ENCODE results near the gene RBPMS2.
A peak's percentile ranks its signal among the peaks of the same experiment; 100 is the strongest.
"Not testable (repeated sequence)": the region's sequence is repeated elsewhere in the genome, so short reads cannot be mapped to it uniquely, and the experiment has no call there.

RBPMS2 gene

DNA sequence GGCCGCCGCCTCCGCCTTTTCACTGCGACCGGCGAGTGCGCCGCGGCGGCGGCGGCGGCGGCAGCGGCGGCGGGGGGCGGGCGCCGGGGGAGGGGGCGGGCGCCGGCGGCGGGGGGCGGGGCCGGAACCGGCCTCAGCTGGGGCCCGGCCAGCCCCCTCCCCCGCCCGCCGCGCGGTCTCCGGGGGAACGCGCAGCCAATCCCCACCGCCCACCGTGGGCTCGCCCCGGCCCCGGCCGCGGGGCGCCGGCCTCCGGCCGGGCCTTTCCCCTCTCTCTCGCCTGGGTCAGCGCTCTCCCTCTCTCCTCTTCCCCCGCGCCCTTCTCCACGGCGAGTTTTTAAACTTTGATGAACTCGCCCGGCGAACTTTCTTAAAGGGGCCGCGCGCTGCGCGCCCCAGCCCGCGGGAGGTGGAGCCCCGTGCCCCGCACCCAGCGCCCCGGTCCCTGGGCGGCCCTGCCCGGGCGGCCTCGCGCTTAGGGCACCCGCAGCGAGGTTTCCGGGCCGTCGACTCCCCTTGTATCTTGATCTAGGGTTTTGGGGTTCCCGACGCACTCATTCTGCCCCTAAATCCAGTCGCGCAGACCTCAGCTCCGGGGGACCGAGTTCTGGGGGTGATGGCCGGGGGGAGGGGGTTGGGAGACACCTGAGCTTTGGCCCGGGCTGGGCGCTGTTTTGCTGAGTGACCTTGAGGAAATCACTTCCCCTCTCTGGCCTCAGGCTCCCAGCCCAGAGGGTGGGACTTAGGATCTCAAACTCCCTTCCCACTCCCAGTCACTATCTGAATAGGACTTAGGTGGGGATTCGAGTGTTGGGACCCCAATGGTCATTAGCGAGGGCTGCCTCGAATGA lies at the start of gene RBPMS2:
Gene RBPMS2, minus strand, starts transcription at position 39 of the 851 bp plus-strand sequence. CDS start 270 bp downstream, outside the sequence.
- no peak for TF ChIP-seq ZFX (IDR thresholded peaks at IDR 0.05; ENCODE audit: borderline replicate concordance)
- TF ChIP-seq, protein P1, sequence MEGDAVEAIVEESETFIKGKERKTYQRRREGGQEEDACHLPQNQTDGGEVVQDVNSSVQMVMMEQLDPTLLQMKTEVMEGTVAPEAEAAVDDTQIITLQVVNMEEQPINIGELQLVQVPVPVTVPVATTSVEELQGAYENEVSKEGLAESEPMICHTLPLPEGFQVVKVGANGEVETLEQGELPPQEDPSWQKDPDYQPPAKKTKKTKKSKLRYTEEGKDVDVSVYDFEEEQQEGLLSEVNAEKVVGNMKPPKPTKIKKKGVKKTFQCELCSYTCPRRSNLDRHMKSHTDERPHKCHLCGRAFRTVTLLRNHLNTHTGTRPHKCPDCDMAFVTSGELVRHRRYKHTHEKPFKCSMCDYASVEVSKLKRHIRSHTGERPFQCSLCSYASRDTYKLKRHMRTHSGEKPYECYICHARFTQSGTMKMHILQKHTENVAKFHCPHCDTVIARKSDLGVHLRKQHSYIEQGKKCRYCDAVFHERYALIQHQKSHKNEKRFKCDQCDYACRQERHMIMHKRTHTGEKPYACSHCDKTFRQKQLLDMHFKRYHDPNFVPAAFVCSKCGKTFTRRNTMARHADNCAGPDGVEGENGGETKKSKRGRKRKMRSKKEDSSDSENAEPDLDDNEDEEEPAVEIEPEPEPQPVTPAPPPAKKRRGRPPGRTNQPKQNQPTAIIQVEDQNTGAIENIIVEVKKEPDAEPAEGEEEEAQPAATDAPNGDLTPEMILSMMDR (IDR thresholded peaks at IDR 0.05), result no peak
- peak within 1 kb of the TSS; percentile 45; the same call in 1 of the 2 replicates for H3K27ac ChIP-seq

DNA sequence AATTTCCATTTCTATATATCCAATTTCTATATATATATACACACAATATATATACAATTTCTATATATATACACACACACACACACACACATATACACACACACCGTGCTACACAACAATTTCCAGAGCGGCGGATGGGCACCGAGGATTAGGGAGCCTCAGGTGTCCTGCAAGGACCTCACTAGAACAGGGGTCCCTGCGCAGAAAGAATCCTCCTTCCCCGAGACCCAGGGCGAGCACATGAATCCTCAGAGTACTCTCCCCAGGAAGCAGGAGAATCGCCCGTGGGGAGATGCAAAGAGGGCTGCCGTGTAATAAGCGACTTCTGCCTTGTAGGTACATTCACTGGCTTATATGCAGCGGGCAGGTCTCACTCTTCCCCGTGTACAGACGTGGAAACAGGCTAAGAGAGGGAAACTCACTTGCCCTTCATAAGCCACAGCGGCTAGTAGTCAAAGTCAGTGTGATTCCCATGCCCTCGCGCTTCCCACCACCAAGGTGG lies 49.6 kb upstream of the RBPMS2 start:
- H3K27ac ChIP-seq, result peak overlapping the region; percentile 65
- TF ChIP-seq, protein P1 (IDR thresholded peaks at IDR 0.05), result no peak
- no peak for TF ChIP-seq ZFX (IDR thresholded peaks at IDR 0.05; ENCODE audit: borderline replicate concordance)

DNA sequence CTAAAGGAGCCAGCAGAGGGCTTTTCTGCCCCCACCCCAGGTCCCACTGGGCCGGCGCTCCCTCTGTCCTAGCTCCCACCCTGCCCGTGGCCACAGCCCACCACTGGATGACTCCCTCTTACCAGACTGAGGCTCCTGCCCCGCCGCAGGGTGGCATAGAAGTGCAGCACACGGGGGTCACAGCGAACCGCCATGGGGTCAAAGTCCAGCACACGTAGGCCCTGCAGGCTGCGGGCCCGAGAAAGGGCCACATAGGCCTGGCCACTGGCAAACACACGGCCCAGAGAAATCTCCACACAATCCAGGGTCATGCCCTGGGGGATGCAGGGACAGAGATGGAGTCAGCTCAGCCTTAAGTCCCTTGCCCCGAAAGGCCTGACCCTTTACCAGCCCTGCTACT lies 41.1 kb upstream of the RBPMS2 start:
- H3K27ac ChIP-seq, result no peak overlapping the region
- no peak for TF ChIP-seq ZFX (IDR thresholded peaks at IDR 0.05; ENCODE audit: borderline replicate concordance)
- TF ChIP-seq, protein P1 (IDR thresholded peaks at IDR 0.05), result no peak

DNA sequence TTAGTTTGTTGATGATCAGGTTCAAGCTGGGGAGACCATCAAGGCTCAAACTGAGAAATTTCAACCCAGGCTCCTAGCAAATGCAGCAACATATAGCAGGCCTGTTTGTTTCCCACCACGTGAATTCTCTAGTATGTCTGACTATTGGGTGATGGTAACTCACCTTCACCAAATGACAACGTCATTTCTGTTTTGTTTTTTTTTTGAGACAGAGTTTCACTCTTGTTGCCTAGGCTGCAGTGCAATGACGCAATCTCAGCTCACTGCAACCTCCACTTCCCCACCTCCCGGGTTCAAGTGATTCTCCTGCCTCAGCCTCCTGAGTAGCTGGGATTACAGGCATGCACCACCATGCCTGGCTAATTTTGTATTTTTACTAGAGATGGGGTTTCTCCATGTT lies 39.6 kb upstream of the RBPMS2 start:
- H3K27ac ChIP-seq, result not testable (repeated sequence)

DNA sequence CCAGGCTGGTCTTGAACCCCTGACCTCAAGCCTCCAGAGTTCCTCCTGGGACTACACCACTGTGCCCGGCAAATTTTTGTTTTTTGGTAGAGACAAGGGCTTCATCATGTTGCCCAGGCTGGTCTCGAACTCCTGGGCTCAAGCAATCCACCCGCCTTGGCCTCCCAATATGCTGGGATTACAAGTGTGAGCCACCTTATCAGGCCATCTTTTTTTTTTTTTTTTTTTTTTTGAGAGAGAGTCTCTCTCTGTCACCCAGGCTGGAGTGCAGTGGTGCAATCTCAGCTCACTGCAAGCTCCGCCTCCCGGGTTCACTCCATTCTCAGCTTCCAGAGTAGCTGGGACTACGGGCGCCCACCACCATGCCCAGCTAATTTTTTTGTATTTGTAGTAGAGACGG lies 38.9 kb upstream of the RBPMS2 start:
- not testable (repeated sequence) for H3K27ac ChIP-seq

DNA sequence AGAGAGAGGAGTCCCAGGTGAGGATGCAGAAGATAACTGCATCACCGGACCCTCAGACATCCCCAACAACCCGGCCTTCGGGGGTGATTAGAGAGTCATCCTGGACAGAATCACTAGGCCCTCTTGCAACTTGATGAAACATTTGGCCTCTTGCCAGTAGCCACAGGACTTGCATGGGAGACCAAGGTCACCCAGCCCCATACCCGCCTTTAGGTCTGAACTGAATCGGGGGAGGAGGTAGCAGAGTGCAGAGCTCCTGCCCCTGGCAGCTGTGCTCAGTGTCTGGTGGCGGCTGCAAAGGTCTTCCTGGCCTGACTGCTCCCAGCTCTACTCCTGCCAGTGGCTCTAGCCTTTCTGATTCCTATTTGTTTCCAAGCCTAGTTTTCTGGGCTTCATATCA lies 37.7 kb upstream of the RBPMS2 start:
- TF ChIP-seq, protein P1 (IDR thresholded peaks at IDR 0.05), result no peak
- no peak for TF ChIP-seq ZFX (IDR thresholded peaks at IDR 0.05; ENCODE audit: borderline replicate concordance)
- H3K27ac ChIP-seq, result no peak overlapping the region

DNA sequence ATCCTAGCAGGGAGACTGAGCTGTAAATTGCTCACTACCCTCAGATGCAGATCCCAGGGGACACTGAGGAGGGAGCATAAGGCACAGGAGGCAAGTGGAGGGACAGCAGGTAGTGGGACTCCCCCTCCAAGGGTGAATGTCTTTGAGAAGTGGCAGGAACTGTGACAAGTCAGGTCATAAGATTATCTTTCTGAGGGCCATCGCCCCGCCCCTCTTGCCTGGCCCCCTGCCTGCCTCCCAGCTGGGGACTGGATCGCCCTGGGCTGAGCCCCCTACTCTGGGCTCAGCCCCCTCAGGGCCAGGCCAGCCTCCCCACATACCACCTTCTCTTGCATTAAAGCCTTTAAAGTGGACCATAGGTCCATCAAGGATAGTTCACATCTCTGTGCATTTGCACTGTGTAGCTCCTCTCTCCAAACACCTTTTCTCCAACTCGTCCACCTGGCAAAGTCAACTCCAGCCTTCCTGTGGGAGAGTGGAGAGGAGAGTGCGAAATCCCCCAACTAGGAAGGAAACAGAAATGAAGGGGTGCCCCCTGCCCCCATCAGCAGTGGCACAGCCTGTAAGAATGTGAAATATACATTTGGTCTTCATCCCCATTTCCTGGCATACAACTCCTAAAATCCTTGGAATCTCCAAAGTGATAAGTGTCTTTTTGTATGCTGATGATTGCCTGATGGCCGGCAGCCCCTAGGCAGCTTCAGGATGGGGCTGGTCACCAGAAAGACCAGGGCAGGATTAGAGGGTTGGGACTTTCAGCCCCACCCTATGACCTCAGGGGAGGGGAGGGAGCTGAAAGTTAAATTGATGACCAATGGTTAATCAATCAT lies 35.3 kb upstream of the RBPMS2 start:
- TF ChIP-seq, protein P1 (IDR thresholded peaks at IDR 0.05), result no peak
- TF ChIP-seq ZFX (IDR thresholded peaks at IDR 0.05; ENCODE audit: borderline replicate concordance), result no peak
- H3K27ac ChIP-seq, result no peak overlapping the region

Data from 22Rv1 (cell line).